ENCODE results near the gene RALB. TPM values are rescaled to one million over a fixed set of nuclear protein-coding genes. Genes with fewer than 3 reads are reported as not detected.
A peak's percentile ranks its signal among the peaks of the same experiment; 100 is the strongest.

Gene RALB
- total and polyA plus RNA-seq, 2 experiments from 2014 or later: 15.2 to 17.4 TPM

DNA sequence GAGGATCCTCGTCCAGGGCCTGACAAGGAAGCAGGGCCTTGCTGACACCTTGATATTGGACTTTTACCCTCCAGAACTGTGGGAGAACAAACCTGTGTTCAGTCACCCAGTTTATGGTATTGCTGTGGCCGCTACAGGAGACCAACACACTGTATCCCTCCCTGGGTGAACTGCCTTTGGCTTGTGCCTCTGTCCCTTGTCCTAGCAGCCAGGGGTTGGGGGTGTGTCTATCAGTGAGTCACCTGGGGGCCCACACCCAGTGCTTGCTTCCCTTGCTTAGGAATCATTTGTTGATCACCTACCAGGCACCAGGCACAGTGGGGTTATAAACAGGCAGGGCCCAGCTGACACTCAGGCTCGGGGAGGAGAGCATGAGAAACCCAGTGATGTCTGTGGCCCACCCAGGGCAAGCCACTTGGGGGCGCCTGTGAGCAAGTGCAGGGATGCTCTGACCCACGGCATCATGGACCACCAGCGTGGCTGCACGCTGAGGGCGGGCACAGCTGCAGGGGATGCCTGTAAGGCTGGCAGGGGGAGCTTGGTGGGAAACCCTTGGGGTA, 46.5 kb upstream of the RALB start:
- H3F3A ChIP-seq (replicated peaks; ENCODE audit: low read depth): no peaks in the 10 kb centered on the region
- no peaks in the 10 kb centered on the region for H3K27me3 ChIP-seq (ENCODE audit: insufficient read depth)
- Mint-ChIP-seq H3K4me3 (no peak overlapping the region), H3K27me3 (ENCODE audit: insufficient read depth, low read depth, poor library complexity) (peaks cover 10% of the 10 kb centered on the region), H3K27ac (no peak overlapping the region), H3K4me1 (peaks cover 5% of the 10 kb centered on the region), H3K9me3 (no peaks in the 10 kb centered on the region), H3K36me3 (ENCODE audit: low read depth) (no peaks in the 10 kb centered on the region)
- no peaks in the 10 kb centered on the region for H3K36me3 ChIP-seq (ENCODE audit: insufficient read depth)
- DNase-seq (ENCODE audit: low spot score) (peak; percentile 81), ATAC-seq (peak; percentile 89)
- no peaks in the 10 kb centered on the region for H3K9me2 ChIP-seq (ENCODE audit: insufficient read depth)
- no peak overlapping the region for H3K4me3 ChIP-seq
- H2AFZ ChIP-seq: no peak overlapping the region
- H3K4me1 ChIP-seq (ENCODE audit: insufficient read depth): no peaks in the 10 kb centered on the region
- H4K20me1 ChIP-seq (replicated peaks; ENCODE audit: insufficient read depth): no peaks in the 10 kb centered on the region; the same call in 1 of the 2 replicates
- H3K79me2 ChIP-seq (replicated peaks; ENCODE audit: insufficient read depth): no peaks in the 10 kb centered on the region
- no peak for TF ChIP-seq STAT1 (IDR thresholded peaks at IDR 0.05; ENCODE audit: unreplicated experiment)
- TF ChIP-seq EZH2phosphoT487 (IDR thresholded peaks at IDR 0.05; ENCODE audit: unreplicated experiment): no peak
- TF ChIP-seq, protein P1, sequence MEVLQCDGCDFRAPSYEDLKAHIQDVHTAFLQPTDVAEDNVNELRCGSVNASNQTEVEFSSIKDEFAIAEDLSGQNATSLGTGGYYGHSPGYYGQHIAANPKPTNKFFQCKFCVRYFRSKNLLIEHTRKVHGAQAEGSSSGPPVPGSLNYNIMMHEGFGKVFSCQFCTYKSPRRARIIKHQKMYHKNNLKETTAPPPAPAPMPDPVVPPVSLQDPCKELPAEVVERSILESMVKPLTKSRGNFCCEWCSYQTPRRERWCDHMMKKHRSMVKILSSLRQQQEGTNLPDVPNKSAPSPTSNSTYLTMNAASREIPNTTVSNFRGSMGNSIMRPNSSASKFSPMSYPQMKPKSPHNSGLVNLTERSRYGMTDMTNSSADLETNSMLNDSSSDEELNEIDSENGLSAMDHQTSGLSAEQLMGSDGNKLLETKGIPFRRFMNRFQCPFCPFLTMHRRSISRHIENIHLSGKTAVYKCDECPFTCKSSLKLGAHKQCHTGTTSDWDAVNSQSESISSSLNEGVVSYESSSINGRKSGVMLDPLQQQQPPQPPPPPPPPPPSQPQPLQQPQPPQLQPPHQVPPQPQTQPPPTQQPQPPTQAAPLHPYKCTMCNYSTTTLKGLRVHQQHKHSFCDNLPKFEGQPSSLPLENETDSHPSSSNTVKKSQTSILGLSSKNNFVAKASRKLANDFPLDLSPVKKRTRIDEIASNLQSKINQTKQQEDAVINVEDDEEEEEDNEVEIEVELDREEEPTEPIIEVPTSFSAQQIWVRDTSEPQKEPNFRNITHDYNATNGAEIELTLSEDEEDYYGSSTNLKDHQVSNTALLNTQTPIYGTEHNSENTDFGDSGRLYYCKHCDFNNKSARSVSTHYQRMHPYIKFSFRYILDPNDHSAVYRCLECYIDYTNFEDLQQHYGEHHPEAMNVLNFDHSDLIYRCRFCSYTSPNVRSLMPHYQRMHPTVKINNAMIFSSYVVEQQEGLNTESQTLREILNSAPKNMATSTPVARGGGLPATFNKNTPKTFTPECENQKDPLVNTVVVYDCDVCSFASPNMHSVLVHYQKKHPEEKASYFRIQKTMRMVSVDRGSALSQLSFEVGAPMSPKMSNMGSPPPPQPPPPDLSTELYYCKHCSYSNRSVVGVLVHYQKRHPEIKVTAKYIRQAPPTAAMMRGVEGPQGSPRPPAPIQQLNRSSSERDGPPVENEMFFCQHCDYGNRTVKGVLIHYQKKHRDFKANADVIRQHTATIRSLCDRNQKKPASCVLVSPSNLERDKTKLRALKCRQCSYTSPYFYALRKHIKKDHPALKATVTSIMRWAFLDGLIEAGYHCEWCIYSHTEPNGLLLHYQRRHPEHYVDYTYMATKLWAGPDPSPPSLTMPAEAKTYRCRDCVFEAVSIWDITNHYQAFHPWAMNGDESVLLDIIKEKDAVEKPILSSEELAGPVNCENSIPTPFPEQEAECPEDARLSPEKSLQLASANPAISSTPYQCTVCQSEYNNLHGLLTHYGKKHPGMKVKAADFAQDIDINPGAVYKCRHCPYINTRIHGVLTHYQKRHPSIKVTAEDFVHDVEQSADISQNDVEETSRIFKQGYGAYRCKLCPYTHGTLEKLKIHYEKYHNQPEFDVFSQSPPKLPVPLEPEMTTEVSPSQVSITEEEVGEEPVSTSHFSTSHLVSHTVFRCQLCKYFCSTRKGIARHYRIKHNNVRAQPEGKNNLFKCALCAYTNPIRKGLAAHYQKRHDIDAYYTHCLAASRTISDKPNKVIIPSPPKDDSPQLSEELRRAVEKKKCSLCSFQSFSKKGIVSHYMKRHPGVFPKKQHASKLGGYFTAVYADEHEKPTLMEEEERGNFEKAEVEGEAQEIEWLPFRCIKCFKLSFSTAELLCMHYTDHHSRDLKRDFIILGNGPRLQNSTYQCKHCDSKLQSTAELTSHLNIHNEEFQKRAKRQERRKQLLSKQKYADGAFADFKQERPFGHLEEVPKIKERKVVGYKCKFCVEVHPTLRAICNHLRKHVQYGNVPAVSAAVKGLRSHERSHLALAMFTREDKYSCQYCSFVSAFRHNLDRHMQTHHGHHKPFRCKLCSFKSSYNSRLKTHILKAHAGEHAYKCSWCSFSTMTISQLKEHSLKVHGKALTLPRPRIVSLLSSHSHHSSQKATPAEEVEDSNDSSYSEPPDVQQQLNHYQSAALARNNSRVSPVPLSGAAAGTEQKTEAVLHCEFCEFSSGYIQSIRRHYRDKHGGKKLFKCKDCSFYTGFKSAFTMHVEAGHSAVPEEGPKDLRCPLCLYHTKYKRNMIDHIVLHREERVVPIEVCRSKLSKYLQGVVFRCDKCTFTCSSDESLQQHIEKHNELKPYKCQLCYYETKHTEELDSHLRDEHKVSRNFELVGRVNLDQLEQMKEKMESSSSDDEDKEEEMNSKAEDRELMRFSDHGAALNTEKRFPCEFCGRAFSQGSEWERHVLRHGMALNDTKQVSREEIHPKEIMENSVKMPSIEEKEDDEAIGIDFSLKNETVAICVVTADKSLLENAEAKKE (CRISPR knock-in tag; IDR thresholded peaks at IDR 0.05): no peak
- TF ChIP-seq, protein P2, sequence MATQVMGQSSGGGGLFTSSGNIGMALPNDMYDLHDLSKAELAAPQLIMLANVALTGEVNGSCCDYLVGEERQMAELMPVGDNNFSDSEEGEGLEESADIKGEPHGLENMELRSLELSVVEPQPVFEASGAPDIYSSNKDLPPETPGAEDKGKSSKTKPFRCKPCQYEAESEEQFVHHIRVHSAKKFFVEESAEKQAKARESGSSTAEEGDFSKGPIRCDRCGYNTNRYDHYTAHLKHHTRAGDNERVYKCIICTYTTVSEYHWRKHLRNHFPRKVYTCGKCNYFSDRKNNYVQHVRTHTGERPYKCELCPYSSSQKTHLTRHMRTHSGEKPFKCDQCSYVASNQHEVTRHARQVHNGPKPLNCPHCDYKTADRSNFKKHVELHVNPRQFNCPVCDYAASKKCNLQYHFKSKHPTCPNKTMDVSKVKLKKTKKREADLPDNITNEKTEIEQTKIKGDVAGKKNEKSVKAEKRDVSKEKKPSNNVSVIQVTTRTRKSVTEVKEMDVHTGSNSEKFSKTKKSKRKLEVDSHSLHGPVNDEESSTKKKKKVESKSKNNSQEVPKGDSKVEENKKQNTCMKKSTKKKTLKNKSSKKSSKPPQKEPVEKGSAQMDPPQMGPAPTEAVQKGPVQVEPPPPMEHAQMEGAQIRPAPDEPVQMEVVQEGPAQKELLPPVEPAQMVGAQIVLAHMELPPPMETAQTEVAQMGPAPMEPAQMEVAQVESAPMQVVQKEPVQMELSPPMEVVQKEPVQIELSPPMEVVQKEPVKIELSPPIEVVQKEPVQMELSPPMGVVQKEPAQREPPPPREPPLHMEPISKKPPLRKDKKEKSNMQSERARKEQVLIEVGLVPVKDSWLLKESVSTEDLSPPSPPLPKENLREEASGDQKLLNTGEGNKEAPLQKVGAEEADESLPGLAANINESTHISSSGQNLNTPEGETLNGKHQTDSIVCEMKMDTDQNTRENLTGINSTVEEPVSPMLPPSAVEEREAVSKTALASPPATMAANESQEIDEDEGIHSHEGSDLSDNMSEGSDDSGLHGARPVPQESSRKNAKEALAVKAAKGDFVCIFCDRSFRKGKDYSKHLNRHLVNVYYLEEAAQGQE (IDR thresholded peaks at IDR 0.05; ENCODE audit: unreplicated experiment): no peak
- TF ChIP-seq, protein P3, sequence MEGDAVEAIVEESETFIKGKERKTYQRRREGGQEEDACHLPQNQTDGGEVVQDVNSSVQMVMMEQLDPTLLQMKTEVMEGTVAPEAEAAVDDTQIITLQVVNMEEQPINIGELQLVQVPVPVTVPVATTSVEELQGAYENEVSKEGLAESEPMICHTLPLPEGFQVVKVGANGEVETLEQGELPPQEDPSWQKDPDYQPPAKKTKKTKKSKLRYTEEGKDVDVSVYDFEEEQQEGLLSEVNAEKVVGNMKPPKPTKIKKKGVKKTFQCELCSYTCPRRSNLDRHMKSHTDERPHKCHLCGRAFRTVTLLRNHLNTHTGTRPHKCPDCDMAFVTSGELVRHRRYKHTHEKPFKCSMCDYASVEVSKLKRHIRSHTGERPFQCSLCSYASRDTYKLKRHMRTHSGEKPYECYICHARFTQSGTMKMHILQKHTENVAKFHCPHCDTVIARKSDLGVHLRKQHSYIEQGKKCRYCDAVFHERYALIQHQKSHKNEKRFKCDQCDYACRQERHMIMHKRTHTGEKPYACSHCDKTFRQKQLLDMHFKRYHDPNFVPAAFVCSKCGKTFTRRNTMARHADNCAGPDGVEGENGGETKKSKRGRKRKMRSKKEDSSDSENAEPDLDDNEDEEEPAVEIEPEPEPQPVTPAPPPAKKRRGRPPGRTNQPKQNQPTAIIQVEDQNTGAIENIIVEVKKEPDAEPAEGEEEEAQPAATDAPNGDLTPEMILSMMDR (conservative IDR thresholded peaks at IDR 0.05; ENCODE audit: low read depth in 2 of 2): peak; percentile 76 to 95
- TF ChIP-seq, protein P4, sequence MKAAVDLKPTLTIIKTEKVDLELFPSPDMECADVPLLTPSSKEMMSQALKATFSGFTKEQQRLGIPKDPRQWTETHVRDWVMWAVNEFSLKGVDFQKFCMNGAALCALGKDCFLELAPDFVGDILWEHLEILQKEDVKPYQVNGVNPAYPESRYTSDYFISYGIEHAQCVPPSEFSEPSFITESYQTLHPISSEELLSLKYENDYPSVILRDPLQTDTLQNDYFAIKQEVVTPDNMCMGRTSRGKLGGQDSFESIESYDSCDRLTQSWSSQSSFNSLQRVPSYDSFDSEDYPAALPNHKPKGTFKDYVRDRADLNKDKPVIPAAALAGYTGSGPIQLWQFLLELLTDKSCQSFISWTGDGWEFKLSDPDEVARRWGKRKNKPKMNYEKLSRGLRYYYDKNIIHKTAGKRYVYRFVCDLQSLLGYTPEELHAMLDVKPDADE (IDR thresholded peaks at IDR 0.05): no peak
- TF ChIP-seq ZNF114 (CRISPR knock-in tag; IDR thresholded peaks at IDR 0.05): no peak
- TF ChIP-seq JUNB (IDR thresholded peaks at IDR 0.05; ENCODE audit: unreplicated experiment): no peak
- H3K4me2 ChIP-seq: no peak overlapping the region
- H3K27ac ChIP-seq (ENCODE audit: low read depth): no peak overlapping the region

Measured in GM23338 (cell line).